ENCODE data around the gene KCNH2.

GRCh38 chr7:150916670-150917069, 61.5 kb downstream of the KCNH2 start:
- TF ChIP-seq PBX3 (IDR thresholded peaks at IDR 0.05; ENCODE audit: insufficient replicate concordance, low read depth, low read length) (no peak), CHD4 (IDR thresholded peaks at IDR 0.05) (no peak), NR2F1 (conservative IDR thresholded peaks at IDR 0.05) (no peak)
